GM21619 (cell line): ENCODE measurements around the gene PGF.
"Not testable (repeated sequence)": the region's sequence is repeated elsewhere in the genome, so short reads cannot be mapped to it uniquely, and the experiment has no call there.

Experiments used
- ATAC-seq: cut with Tn5 transposase; IDR thresholded peaks from one replicate; pipeline ENCODE4 v1.9.1; 2021; ENCODE audit not compliant: unreplicated experiment

Gene PGF

DNA sequence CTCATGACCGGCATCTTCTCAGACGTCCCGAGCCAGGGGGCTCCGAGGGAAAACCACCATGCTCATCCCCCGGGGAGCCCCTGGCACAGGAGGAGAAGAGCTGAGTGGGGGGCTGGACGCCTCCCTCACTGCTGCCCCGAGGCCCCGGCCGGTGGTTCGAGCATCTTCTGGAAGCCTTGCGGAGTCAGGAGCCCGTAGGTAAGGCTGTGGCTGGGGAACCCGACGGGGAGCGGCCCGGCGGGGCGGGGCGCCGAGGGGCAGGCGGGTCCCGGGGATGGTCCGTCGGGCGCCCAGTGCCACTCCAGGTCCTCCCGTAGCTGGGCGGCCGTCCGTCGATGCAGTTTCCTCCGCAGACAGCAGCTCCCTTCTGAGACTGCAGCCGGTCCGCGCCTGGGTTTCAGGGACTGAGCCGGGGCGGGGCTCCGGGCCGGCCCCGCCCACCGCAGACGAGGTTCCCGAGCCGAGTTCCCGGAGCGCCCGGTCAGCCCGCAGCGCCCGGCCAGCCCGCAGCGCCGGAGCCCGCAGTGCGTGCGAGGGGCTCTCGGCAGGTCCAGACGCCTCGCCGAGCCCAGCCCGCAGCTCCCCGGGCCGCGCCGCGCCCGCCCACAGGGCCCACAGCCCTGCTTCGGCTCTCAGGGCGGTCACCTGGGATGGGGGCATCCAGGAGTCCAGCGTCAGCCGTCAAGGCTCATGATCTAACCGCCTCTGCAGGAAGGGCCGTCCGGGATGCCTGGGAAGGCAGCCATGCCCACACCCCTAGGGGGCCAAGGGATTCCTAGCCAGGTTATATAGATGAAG is at the start of gene PGF:
PGF (minus strand) TSS at position 369 of the 798 bp plus-strand sequence; CDS start at position 14, 355 bp downstream.
- ATAC-seq, result no peak

DNA sequence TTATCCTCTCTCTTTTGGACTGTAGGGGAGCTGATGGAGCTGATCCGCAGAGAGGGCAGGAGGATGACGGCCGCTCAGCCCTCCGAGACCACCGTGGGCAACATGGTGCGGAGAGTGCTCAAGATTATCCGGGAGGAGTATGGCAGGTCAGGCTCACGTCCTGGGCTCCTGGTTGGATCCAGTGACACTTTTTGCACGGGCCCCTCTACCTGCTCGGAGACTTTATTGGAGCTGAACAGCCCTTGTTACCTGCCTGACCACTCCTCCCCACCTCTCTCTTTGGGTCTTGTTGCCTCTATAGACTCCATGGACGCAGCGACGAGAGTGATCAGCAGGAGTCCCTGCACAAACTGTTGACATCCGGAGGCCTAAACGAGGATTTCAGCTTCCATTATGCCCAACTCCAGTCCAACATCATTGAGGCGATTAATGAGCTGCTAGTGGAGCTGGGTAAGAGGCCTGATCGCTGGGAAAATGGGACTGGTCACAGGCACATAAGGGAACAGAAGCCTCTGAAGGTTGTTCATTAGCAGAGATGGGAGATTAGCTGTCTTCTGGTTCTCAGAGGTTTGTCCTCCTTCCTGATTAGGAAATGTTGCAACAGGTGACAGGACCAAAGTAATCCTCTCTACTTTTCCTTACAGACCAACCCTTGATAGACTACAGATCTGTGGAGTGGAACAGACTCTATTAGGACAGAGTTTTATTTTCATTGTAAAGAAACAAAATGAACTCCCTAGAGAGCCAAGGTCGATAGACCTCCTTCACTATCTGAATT is 48.0 kb upstream of the PGF start:
- no peak for ATAC-seq

DNA sequence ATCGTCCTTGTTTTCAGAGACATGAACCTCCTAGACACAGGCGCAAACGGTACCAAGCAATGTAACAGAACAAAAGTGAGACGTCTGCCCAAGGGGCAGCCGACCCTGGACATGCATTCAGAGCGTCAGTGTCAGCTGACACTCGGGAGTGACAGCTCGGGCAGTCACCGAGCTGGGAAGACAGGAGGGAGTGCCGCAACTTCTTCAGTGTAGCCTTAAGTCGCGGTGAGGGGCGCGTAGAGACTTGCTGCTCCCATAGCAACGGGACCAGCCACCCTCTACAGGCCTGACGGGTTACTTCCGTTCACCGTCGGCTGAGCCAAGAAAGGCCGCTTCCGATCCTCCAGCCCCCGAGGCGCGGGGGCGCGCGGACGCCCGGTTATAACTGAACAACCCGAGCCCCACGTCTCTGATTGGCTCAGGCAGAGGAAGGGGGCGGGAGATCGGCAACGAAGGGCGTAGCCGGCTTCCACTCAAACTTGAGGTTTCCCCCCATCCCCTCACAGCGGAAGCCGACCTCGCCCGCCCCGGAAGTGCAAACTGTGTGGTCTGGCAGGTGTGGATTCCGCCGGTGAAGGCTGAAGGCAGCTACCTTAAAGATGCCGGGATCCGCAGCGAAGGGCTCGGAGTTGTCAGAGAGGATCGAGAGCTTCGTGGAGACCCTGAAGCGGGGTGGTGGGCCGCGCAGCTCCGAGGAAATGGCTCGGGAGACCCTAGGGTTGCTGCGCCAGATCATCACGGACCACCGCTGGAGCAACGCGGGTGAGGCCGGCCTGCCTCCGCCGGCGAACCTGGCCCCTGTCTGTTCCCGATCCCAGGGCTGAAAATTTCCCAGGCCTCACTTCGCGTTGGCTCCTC is 47.2 kb upstream of the PGF start, which contains the start of gene EIF2B2:
EIF2B2 (plus strand) TSS at position 530 of the 858 bp plus-strand sequence; CDS start at position 600, 70 bp downstream.
- ATAC-seq, result peak; percentile 93

DNA sequence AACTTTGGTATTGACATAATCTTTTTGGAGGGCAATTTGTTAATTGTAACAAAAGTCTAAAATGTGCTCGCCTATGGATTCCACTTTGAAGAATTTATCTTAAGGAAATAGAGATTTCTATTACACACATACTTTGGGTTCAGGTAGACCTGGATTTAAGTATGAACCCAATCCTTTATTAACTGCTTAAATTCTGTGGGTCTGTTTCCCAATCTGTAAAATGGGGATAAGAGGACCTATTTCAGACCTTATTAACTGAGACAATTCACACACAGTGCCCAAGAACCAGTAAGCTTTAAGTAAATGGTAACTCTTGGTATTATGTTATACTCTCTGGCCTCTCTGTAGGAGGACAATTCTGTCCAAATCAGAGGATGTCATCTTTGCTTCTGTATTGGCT is 46.5 kb upstream of the PGF start:
- ATAC-seq, result peak; percentile 1

DNA sequence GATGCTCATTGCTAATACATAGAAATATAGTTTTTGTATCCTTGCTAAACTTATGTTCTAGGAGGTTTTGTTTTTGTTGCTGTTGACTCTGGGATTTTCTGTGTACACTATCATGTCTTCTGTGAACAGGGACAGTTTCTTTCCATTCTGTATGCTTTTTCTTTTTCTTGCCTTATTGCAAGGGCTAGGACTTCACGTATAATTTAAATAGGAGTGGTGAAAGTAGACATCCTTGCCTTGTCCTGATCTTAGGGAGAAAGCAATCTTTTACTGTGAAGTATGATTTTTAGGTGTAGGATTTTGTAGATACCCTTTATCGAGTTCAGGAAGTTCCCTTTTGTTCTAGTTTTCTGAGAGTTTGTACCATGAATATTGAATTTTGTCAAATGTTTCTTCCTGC is 45.9 kb upstream of the PGF start:
- no peak for ATAC-seq

DNA sequence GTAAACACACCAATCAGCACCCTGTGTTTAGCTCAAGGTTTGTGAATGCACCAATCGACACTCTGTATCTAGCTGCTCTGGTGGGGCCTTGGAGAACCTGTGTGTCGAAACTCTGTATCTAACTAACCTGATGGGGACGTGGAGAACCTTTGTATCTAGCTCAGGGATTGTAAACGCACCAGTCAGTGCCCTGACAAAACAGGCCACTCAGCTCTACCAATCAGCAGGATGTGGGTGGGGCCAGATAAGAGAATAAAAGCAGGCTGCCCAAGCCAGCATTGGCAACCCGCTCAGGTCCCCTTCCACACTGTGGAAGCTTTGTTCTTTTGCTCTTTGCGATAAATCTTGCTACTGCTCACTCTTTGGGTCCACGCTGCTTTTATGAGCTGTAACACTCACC is 40.4 kb upstream of the PGF start:
- not testable (repeated sequence) for ATAC-seq

DNA sequence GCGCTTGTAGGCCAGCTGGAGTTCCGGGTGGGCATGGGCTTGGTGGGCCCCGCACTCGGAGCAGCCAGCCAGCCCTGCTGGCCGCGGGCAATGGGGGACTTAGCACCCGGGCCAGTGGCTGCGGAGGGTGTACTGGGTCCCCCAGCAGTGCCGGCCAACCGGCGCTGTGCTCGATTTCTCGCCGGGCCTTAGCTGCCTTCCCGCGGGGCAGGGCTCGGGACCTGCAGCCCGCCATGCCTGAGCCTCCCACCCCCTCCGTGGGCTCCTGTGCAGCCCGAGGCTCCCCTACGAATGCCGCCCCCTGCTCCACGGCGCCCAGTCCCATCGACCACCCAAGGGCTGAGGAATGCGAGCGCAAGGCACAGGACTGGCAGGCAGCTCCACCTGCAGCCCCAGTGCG is 38.8 kb upstream of the PGF start:
- ATAC-seq, result not testable (repeated sequence)

DNA sequence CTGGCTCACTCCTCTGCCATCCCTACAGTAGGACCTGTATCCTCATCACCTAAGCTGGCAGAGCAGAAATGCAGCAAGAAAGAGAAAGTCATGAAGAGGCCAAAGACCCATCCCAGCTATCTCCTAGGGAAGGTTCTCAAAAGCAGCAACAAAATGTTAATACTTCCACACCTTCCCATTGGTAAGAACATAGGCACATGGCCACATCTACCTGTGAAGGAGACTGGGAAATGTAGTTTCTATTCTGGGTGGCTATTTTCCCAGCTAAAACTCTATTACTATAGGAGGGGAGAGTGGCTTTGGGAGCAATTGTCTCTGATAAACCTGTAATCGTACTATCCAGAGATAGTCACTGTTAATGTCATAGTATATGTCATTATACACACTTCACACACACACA is 33.6 kb upstream of the PGF start:
- ATAC-seq, result no peak

DNA sequence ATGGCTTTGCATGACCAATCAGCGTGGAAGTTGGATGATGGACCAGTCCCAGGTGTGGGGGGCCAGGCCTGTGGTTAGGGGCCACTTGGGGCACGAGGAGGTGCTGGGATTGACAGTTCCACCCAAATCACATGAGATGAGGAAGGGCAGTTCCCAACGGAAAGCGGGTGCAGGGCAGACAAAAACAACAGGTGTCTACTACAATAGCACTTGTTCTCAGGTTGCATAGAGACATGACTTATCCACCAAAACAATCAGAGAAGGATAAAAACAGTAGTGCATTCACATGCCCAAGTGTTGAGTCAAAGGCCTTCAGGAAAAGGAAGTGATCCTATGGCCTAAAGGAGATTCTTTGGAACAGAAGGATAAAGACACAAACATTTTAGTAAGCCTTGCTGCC is 32.7 kb upstream of the PGF start:
- ATAC-seq, result no peak

DNA sequence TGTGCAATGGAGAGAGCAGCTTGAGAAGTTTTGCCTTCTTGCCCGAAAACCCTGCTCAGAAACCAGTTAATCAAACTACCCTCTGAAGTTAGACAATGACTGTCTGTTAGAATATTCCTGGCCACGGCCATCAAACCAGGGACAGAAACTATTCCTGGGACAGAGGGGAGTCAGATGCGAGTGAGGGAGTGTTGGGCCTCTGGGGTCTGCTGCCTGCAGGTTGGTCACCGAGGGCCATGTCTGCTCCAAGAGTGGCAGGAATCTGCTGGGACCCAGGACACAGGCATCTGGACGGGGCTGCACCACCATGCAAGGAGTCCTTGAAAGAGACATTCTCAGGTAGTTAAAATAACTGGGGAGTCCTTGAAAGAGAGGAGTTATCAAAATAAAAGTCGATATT is 30.4 kb upstream of the PGF start:
- ATAC-seq, result no peak

DNA sequence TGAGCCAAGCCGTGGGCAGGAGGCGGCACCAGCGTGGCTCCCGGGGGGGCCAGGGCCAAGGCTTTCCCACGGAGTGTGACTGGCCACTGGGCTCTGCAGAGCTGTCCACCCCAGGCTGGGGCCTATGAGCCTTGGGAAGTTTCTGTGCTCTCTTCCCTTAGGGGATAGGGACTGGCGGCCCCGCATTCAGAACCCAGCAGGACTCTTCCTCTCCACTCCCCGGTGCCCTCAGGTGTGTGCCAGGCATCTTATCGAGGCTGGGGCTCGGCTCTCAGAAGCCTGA is 29.6 kb upstream of the PGF start:
- no peak for ATAC-seq

DNA sequence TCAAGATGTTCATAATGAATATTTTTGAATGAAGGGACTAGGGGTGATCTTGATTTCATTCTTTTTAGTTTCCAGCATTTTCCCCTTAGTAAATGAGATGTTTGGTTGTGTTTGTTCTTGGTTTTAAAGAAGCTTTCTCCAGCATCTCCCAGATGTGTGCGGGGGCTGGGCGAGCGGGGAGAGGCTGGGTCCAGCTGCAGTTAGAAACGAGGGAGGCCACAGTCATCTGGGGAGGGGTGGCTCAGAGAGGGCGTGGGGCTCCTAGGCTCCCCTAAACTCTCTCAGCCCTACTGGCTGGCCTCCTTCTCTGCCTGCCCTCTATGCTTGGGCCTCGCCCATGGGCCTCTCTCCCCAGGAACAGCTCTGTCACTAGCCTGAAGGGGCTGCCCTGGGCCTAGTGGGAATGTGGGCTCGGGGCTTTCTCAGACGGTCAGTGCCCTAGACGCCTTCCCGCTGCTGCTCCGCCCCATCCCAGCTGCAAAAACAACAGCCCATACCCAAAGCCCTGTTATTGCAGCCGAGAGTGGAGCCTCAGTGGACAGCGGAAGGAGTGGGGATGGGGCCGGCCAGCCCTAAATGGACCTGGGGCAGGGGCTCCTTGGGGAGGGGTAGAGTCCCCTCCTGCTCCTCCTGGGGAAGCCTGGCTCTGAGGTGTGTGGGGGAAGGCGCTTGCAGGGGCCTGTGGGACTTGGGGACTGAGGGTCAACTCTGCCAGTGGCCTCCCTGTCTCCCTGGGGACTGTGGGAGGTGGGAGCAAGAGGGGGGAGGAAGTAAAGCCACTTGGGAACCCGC is 29.0 kb upstream of the PGF start:
- no peak for ATAC-seq

DNA sequence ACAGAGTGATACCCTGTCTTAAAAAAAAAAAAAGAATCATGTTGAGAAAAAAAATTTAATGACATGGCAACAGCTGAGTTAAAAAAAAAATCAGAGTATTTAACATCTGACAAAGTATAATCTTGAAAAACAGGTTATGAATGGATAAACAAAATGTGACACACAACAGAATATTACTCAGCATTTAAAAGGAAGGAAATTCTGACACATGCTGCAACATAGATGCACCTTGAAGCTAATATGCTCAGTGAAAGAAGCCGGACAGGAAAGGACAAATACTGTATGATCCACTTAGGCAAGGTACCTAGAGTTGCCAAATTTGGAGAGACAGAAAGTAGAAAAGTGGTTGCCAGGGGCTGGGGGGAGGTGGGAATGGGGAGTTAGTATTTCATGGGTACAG is 27.9 kb upstream of the PGF start:
- no peak for ATAC-seq

DNA sequence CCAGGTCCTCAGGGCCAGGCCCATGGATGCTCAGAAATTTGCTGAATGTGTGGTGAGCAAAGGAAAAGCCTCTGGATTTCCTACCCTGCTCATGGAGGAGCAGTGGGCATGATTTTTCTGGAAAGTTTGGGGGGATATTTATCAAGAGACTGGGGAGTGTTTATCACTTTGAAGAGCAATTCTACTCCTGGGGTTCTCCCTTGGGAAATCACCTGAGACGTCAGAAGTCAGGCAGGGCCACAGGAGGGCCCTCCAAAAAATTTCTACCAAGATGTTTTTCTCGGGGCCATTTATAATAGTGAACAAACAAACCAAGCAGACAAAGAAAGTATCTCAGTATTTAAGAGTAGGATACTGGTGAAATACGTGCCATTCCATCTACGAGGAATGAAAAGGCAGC is 27.3 kb upstream of the PGF start:
- no peak for ATAC-seq

DNA sequence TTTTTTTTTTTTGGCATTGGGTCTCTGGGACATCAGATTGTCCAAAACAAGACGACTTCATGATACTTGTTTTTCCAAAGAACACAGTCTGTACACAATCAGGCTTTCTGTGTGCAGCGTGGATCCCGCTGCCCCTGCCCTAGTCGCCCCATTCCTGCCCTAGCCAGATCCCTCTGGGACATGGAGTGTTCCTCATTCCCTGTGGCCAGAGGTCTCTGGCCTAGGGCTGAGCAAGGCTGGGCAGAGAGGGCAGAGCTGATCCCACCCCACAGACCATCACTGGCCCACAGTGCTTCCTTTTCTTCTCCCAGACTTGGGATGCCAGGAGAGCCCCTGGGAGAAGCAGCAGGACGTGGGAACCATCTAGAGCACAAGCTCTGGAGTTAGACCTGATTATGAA is 26.4 kb upstream of the PGF start:
- ATAC-seq, result no peak

DNA sequence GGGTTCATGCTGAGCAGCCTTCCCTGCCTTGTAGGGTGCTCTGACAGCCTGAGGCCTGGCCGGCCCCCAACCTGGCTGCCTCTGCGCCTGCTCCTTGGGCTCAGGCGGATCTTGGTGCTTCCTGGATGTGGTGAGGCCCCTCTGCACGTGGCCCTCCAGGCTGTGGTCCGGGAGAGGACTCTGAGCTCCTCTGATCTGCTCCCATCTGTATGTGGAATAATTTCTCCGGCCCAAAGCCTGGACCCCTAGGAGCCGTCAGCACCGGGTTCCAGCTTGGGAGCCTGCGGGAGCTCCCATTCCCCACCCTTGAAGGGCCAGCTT is 26.0 kb upstream of the PGF start:
- no peak for ATAC-seq

DNA sequence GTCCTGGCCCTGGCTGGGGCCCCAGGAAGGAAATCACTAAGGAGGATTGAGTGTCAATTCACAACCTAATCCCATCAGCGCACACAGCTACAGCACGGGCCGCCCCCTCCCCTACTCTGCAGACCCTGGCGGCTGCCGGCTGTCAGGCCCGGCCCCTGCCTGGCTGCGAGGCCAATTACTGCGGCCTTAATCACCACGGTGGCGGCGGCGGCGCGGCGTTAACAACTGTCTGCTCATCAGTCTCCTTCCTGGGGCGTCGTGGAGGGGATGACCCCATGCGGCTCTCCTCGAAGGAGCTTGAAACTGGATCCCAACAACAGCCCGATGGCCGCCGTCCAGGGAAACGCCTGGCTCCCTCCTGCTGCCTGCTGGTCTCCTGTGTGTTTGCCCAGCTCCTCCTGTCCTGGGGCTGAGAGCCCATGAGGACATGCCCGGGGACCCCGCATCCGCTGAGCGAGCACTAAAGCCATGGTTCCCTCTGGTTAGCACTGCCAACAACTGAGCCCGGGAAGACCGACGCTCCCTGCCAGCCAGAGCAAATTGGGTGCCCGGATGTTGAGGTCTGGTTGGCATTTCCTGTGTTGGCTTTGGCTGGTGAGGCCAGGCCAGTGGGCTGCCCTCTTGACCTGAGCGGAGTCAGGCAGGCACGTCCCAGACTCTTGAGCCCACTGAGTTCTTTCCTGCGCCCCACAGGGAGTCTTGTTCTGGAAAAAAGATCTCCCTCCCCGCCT is 25.5 kb upstream of the PGF start:
- ATAC-seq, result no peak

DNA sequence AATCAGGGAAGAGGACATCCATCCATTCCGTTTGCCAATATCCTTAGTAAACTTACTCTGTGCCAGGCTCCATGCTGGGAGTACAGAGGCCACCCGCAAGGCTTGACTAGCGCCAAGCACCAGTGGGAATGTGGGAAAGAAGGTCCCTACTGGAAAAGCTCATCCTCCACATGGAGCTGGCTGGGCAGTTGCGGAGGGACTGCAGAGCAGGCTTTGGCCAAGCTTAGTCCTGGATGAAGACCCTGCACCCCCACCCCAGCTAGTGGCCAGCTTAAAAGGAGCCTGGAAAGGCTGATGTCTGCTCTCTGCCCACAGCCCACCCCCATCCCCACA is 25.0 kb upstream of the PGF start:
- ATAC-seq, result no peak

DNA sequence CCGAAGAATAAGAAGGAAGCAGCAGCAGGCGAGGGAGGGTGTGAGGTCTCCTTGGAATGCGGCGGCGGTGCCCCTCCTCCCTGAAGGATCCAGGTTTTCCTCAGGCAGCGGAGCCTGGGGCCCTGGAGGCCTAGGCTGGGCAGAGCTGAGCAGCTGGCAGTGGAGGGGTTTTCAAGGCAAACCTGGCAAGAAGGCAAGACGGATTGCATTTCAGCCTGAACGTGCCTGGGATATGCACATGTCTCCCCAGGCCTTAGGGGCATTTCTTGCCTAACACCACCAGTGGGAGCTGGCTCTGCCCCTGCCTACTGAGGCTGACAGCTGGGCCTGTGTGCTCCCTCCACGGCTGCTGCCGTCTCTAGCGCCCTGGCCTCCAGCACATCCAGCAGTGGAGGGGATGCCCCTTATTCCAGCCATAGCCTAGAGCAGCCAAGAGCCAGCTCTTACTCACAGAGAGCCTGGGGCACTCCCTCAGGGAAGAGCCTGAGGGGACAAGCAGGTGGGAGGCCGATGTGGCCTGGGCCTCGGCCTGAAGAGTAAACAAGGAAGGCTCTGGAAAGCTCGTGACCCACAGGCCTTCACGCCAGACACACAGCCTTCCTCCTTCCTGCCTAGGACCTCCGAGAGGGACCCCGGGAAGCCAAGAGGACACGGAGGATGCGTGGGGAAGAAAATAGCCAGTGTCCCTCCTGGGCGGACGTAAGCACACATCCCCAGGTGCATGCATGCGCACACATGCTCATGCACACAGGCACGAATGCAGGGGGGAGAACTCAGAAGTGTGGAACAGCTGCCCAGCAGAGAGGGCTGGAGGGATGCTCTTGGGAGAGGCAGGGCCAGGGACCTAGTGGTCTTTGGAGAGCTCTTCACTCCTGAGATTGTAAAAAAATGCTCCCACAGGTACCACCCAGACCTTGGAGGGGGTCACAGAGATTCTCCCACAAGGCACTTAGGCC is 24.3 kb upstream of the PGF start:
- ATAC-seq, result no peak
